GM19467 (cell line): ENCODE results near the gene SYT6.
"Not testable (repeated sequence)": the region's sequence is repeated elsewhere in the genome, so short reads cannot be mapped to it uniquely, and the experiment has no call there.

Source experiments
- ATAC-seq: cut with Tn5 transposase; IDR thresholded peaks from one replicate; pipeline ENCODE4 v1.9.1; 2021; ENCODE audit warnings: mild to moderate bottlenecking, moderate library complexity; ENCODE audit not compliant: unreplicated experiment

SYT6 gene

GRCh38 chr1:114076308-114076707, 77.4 kb downstream of the SYT6 start:
- no peak for ATAC-seq

- no peak for ATAC-seq
Observed at GRCh38 chr1:114075546-114076242, 78.0 kb downstream of the SYT6 start.

- no peak for ATAC-seq
Observed at GRCh38 chr1:114075105-114075504, 78.6 kb downstream of the SYT6 start.

- no peak for ATAC-seq
Observed at GRCh38 chr1:114072246-114072645, 81.4 kb downstream of the SYT6 start.

GRCh38 chr1:114069762-114070161, 83.9 kb downstream of the SYT6 start:
- ATAC-seq, result not testable (repeated sequence)

GRCh38 chr1:114068684-114069083, 85.0 kb downstream of the SYT6 start:
- not testable (repeated sequence) for ATAC-seq

- not testable (repeated sequence) for ATAC-seq
Observed at GRCh38 chr1:114065671-114066070, 88.0 kb downstream of the SYT6 start.

- no peak for ATAC-seq
Observed at GRCh38 chr1:114063544-114063943, 90.1 kb downstream of the SYT6 start.

- no peak for ATAC-seq
Observed at GRCh38 chr1:114062477-114063099, 91.1 kb downstream of the SYT6 start.

- no peak for ATAC-seq
Observed at GRCh38 chr1:114061121-114061830, 92.4 kb downstream of the SYT6 start.

GRCh38 chr1:114058236-114058635, 95.4 kb downstream of the SYT6 start:
- not testable (repeated sequence) for ATAC-seq

GRCh38 chr1:114054148-114054547, 99.5 kb downstream of the SYT6 start:
- ATAC-seq, result no peak

GRCh38 chr1:114048232-114048631, 105.4 kb downstream of the SYT6 start:
- no peak for ATAC-seq

- no peak for ATAC-seq
Observed at GRCh38 chr1:114043548-114043947, 110.1 kb downstream of the SYT6 start.

- no peak for ATAC-seq
Observed at GRCh38 chr1:114043054-114043453, 110.6 kb downstream of the SYT6 start.

- ATAC-seq, result no peak
Observed at GRCh38 chr1:114040273-114041015, 113.2 kb downstream of the SYT6 start.
